ENCODE measurements around the gene BPGM.

- no peak for TF ChIP-seq CTCF (conservative IDR thresholded peaks at IDR 0.05; ENCODE audit: low read depth in 2 of 2)
- no peak for TF ChIP-seq POLR2AphosphoS5 (IDR thresholded peaks at IDR 0.05; ENCODE audit: low read depth)
- no peak for TF ChIP-seq REST (IDR thresholded peaks at IDR 0.05; ENCODE audit: unreplicated experiment)
- no peak for TF ChIP-seq ZNF462 (CRISPR knock-in tag; IDR thresholded peaks at IDR 0.05)
- no peak for TF ChIP-seq EZH2phosphoT487 (IDR thresholded peaks at IDR 0.05; ENCODE audit: unreplicated experiment)
- no peak for TF ChIP-seq ZNF331 (CRISPR knock-in tag; IDR thresholded peaks at IDR 0.05; ENCODE audit: low read depth)
- TF ChIP-seq ETS1 (IDR thresholded peaks at IDR 0.05) = no peak
- no peak for TF ChIP-seq EZH2 (IDR thresholded peaks at IDR 0.05; ENCODE audit: low read depth, unreplicated experiment)
- TF ChIP-seq JUNB (IDR thresholded peaks at IDR 0.05; ENCODE audit: unreplicated experiment) = no peak
- no peak for TF ChIP-seq NANOG (IDR thresholded peaks at IDR 0.05; ENCODE audit: borderline replicate concordance)
- TF ChIP-seq CREB1 (CRISPR knock-in tag; IDR thresholded peaks at IDR 0.05; ENCODE audit: low read depth) = no peak
- no peak for TF ChIP-seq STAT1 (IDR thresholded peaks at IDR 0.05; ENCODE audit: unreplicated experiment)
- no peak for TF ChIP-seq ZNF114 (CRISPR knock-in tag; IDR thresholded peaks at IDR 0.05)
Observed at GRCh38 chr7:134699899-134700298, 53.2 kb downstream of the BPGM start.
